Ascending aorta (tissue), 2 donors: ENCODE measurements around the gene LDHD. TPM values are rescaled to one million over a fixed set of nuclear protein-coding genes. Genes with fewer than 3 reads are reported as not detected.

Source experiments
- DNase-seq, 2 donors: peaks; one replicate each; pipeline ENCODE4 v3.0.0-alpha.2; 2019; ENCODE audit warnings: low spot score in 2 of 2
- H3K27ac ChIP-seq, 2 donors: fragments of 200-600 bp; sonication (generic); one replicate each; pipeline ENCODE4 v1.5.1; 2016 to 2017; ENCODE audit warnings: mild to moderate bottlenecking in 1 of 2
- H3K27me3 ChIP-seq: fragments of 200-600 bp; sonication (generic); one replicate; pipeline ENCODE4 v1.5.1; 2017
- H3K36me3 ChIP-seq, 2 donors: fragments of 200-600 bp; sonication (generic); one replicate each; pipeline ENCODE4 v1.5.1; 2016
- H3K4me1 ChIP-seq, 2 donors: fragments of 200-600 bp; sonication (generic); one replicate each; pipeline ENCODE4 v1.5.1; 2016 to 2017; ENCODE audit warnings: mild to moderate bottlenecking in 1 of 2
- H3K4me3 ChIP-seq, 2 donors: fragments of 200-600 bp; sonication (generic); one replicate each; pipeline ENCODE4 v1.5.1; 2016 to 2017; ENCODE audit warnings: mild to moderate bottlenecking in 1 of 2
- H3K9me3 ChIP-seq, 2 donors: fragments of 200-600 bp; sonication (generic); one replicate each; pipeline ENCODE4 v1.5.1; 2016
- CTCF ChIP-seq, 3 experiments: fragments of 200-600 bp in 2 of 3; fragments of 450-650 bp in 1 of 3; sonication (generic) in 2 of 3; IDR thresholded peaks; one replicate each; pipeline ENCODE4 v1.5.1; 2016 to 2019; ENCODE audit warnings: antibody characterized with exemption in 3 of 3, mild to moderate bottlenecking in 1 of 3, moderate library complexity in 1 of 3
- intact Hi-C: fragments of 100-400 bp; cut with DNase I; formaldehyde crosslinking; loops from one replicate; pipeline ENCODE4 v1.15.1; 2023
- total RNA-seq: library from RNA; depleted of rRNA; stranded (reverse); fragments of >200 nt; gene quantifications from one replicate; pipeline ENCODE4 v1.1.0, GENCODE V29; 2016

LDHD gene
- total RNA-seq, 1 donor from 2014 or later, result 7.5 TPM

GRCh38 chr16:75089486-75090202 is 26.9 kb downstream of the LDHD start:
- intact Hi-C loops, result no loop called here
- no peak for DNase-seq
- Histone ChIP-seq H3K4me3 (no peak overlapping the region), H3K9me3 (no peaks in the 10 kb centered on the region), H3K27ac (no peak overlapping the region), H3K4me1 (peaks cover 0 to 10% of the 10 kb centered on the region in 2 donors), H3K36me3 (no peaks in the 10 kb centered on the region), H3K27me3 (no peaks in the 10 kb centered on the region)
- TF ChIP-seq CTCF (IDR thresholded peaks at IDR 0.05), result no peak

GRCh38 chr16:75088934-75089333 is 27.6 kb downstream of the LDHD start:
- intact Hi-C loops, result no loop called here
- Histone ChIP-seq H3K4me1 (peaks cover 0 to 10% of the 10 kb centered on the region in 2 donors), H3K27me3 (no peaks in the 10 kb centered on the region), H3K27ac (no peak overlapping the region), H3K36me3 (no peaks in the 10 kb centered on the region), H3K9me3 (no peaks in the 10 kb centered on the region), H3K4me3 (no peak overlapping the region)
- no peak for DNase-seq
- TF ChIP-seq CTCF (IDR thresholded peaks at IDR 0.05), result no peak

DNA sequence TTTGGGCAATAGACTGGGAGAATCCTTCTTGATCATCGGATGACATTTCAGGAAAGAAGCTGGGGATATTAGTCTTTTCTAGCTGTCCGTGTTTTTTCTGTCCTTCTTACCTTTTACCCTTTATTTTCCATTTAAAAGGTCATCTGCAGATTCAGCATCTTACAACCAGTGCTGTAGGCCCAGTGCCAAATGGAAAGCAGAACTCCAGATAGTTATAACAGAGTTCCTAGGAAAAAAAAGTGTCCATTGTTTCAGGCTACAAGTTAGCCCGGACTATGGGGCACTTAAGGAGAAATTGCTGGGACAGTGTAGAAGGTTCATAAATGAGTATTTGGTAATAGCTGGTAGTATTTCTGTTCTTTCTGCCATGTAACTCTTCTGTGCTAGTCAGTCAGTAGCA is 28.4 kb downstream of the LDHD start:
- peaks cover 0 to 10% of the 10 kb centered on the region in 2 donors for H3K4me1 ChIP-seq

GRCh38 chr16:75087375-75087979 is 29.1 kb downstream of the LDHD start:
- intact Hi-C loops, result no loop called here
- peaks cover 0 to 10% of the 10 kb centered on the region in 2 donors for H3K4me1 ChIP-seq
- H3K36me3 ChIP-seq, result no peaks in the 10 kb centered on the region
- H3K27me3 ChIP-seq, result no peaks in the 10 kb centered on the region
- no peaks in the 10 kb centered on the region for H3K9me3 ChIP-seq
- no peak for TF ChIP-seq CTCF (IDR thresholded peaks at IDR 0.05)
- no peak overlapping the region for H3K4me3 ChIP-seq
- no peak for DNase-seq
- H3K27ac ChIP-seq, result no peak overlapping the region

More for the DNA sequence above, 28.4 kb downstream of the LDHD start:
- Histone ChIP-seq H3K4me3 (no peak overlapping the region), H3K9me3 (no peaks in the 10 kb centered on the region), H3K36me3 (no peaks in the 10 kb centered on the region), H3K27ac (no peak overlapping the region), H3K27me3 (no peaks in the 10 kb centered on the region)
- DNase-seq, result no peak
- intact Hi-C loops, result no loop called here
- no peak for TF ChIP-seq CTCF (IDR thresholded peaks at IDR 0.05)

DNA sequence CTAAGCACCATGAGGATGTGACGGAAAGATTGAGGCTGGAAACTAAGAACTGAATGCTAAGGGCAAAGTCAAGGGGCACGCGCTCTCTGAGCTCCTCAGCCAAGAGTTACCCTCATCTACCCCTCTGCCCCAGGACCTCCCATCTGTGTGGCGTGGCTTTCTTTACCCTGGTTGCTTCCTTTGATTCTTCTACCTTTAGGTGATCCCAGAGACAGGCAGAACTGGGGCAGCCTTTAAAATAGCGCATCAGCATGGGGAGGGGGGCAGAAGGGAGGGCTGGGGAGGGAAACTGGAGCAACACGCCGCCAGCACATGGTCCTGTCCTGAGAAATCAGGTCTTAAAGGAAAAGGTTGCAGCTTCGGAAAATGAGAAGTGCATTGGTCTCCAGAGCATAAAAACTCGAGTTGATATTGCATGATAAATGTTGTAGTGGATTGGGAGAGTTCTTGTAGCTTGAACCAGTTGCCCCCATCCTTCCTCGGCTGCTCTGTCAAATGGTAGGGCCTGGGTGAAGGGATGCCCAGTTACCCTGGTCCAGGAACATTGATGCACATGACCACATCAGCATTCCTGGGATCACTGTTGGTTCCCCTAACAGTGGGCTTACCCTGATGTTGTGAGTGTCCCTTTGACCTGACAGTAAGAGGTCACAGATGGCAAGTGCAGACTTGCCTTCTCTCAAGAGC is 29.7 kb downstream of the LDHD start:
- Histone ChIP-seq H3K36me3 (no peaks in the 10 kb centered on the region), H3K27me3 (no peaks in the 10 kb centered on the region), H3K4me1 (peaks cover 0 to 10% of the 10 kb centered on the region in 2 donors), H3K9me3 (no peaks in the 10 kb centered on the region), H3K4me3 (no peak overlapping the region), H3K27ac (no peak overlapping the region)
- no peak for TF ChIP-seq CTCF (IDR thresholded peaks at IDR 0.05)
- intact Hi-C loops, result no loop called here
- DNase-seq, result no peak
